ENCODE measurements around the gene SEC24A.
"Not testable (repeated sequence)": the region's sequence is repeated elsewhere in the genome, so short reads cannot be mapped to it uniquely, and the experiment has no call there.

Gene SEC24A

DNA sequence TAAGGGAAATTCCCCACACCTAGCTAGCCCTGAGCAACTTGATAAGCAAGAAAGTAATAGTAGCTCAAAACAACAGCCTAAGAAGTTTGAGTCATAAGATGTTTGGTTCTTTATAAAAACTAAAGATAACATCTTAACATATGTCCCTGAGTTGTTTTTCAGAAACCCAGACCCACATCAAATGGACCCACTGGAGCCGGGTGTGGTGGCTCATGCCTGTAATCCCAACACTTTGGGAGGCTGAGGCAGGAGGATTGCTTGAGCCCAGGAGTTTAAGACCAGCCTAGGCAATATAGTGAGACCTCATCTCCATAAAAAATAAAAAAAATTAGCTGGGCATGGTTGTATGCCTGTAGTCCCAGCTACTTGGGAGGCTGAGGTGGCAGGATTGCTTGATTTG, 13.2 kb upstream of the SEC24A start:
- not testable (repeated sequence) for H3K9me3 Mint-ChIP-seq; H3K4me3 Mint-ChIP-seq; DNase-seq (ENCODE audit: low spot score in 2 of 2); ATAC-seq; H3K27ac Mint-ChIP-seq; H3K36me3 Mint-ChIP-seq
- peaks cover 17% of the 10 kb centered on the region for H3K4me1 Mint-ChIP-seq

DNA sequence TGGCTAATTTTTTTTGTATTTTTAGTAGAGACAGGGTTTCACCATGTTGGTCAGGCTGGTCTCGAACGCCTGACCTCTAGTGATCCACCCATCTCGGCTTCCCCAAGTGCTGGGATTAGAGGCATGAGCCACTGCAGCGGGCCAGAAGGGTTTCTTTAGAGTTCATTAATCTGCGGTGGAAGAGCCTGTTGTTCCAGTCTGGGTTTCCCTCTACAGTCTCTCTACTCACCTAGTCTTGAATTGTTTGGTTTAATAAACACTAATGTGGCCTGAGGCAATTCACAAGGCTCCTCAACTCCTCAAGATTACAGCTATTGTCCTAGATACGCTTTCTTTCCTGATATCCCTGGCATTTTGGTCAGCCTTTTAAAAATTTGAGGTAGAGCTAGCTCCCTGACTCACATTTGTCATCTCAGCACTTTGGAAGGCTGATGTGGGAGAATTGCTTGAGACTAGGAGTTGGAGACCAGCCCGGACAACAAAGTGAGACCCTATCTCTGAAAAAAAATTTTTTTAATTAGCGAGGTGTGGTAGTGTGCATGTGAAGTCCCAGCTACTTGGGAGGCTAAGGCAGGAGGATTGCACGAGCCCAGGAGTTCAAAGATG, 11.4 kb upstream of the SEC24A start:
- no peaks in the 10 kb centered on the region for H3K9me3 Mint-ChIP-seq
- peaks cover 6% of the 10 kb centered on the region for H3K4me1 Mint-ChIP-seq
- no peaks in the 10 kb centered on the region for H3K36me3 Mint-ChIP-seq
- no peak for ATAC-seq
- no peak overlapping the region for H3K4me3 Mint-ChIP-seq
- no peak overlapping the region for H3K27ac Mint-ChIP-seq
- DNase-seq (ENCODE audit: low spot score in 2 of 2): no peak

DNA sequence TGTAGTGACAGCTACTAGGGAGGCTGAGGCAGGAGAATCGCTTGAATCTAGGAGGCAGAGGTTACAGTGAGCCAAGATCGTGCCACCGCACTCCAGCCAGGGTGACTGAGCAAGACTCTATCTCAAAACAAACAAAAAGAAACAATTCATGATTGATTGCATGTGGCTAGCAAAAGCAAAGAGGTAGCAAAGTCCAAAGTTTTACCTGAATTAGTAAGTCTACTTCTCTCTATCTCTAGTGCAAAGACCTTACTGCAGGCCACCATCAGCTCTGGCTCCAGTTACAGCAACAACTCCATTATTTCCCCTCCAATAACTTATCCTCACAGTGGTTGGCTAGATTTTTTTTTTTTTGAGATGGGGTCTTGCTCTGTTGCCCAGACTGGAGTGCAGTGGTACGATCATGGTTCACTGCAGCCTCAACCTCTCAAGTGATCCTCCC, 9.8 kb upstream of the SEC24A start:
- Mint-ChIP-seq H3K27ac (no peak overlapping the region), H3K4me3 (no peak overlapping the region)

DNA sequence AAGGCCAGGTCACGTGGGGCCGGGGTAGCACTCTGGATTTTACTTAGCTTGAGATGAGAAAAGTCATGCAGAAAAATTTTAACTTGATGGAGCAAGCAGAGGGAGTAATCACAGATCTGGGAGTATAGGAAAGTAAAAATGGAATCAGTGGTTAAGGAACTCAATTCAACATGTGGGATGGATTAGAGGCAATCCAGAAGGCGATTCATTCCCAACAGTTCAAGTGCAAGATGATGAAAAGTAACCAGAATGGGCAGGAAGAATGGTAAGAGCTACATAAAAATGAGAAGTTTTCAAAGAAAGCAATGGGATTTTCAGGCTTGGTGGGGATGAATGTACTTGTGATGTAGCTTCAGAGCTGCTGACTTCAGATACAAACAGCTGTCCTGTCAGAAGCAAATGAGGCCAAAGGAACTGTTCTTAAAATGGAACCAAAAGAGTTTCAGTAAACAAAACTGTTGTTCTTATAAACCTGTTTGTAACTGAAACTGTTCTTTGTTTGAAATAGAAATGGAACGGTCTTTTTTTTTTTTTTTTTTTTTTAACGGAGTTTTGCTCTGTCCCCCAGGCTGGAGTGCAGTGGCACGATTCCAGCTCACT, 5.6 kb upstream of the SEC24A start:
- H3K27ac Mint-ChIP-seq: peak overlapping the region; percentile 2
- no peak for DNase-seq (ENCODE audit: low spot score in 2 of 2)
- H3K36me3 Mint-ChIP-seq: peaks cover 5% of the 10 kb centered on the region
- H3K4me1 Mint-ChIP-seq: peaks cover 6% of the 10 kb centered on the region
- H3K4me3 Mint-ChIP-seq: no peak overlapping the region
- no peaks in the 10 kb centered on the region for H3K9me3 Mint-ChIP-seq
- ATAC-seq: no peak

More for the DNA sequence above, 9.8 kb upstream of the SEC24A start:
- ATAC-seq (no peak), DNase-seq (ENCODE audit: low spot score in 2 of 2) (no peak)
- peaks cover 6% of the 10 kb centered on the region for H3K4me1 Mint-ChIP-seq
- no peaks in the 10 kb centered on the region for H3K9me3 Mint-ChIP-seq
- H3K36me3 Mint-ChIP-seq: no peaks in the 10 kb centered on the region

DNA sequence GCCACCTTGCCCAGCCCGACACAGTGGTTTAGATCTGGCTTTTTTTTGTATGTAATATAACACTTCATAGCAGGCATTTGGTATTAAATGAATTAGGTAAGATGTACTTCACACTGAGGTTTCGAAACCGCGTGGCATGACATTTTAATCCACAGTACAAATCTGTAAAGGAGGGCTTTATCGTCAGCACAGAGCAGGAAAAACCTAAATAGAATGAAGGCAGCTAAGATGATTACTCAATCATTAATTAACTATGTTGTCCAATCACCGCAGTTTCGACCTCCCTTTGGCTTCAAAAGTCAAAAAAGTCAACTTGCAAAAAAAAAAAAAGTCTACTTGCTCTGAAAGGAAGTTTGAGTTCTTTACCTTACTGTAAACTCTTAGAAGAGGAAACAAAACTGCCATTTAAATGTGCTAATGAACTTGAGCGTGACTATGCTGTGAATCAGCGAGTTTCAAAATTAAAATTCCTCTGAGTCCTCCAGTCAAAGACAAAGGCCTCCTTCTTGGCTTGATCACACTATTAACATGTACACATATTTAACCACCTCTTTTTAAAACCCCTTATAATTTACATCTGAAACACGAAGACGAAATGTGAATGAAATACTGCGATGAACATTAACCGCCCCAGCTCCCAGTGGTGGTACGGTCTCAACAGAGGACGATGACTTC, 698 bp upstream of the SEC24A start:
- ATAC-seq (peak; percentile 79), DNase-seq (ENCODE audit: low spot score in 2 of 2) (peak; percentile 5 to 67)
- Mint-ChIP-seq H3K27ac (peak overlapping the region; percentile 99), H3K4me3 (peak overlapping the region; percentile 79), H3K36me3 (peaks cover 53% of the 10 kb centered on the region), H3K9me3 (no peaks in the 10 kb centered on the region), H3K4me1 (peaks cover 11% of the 10 kb centered on the region)

DNA sequence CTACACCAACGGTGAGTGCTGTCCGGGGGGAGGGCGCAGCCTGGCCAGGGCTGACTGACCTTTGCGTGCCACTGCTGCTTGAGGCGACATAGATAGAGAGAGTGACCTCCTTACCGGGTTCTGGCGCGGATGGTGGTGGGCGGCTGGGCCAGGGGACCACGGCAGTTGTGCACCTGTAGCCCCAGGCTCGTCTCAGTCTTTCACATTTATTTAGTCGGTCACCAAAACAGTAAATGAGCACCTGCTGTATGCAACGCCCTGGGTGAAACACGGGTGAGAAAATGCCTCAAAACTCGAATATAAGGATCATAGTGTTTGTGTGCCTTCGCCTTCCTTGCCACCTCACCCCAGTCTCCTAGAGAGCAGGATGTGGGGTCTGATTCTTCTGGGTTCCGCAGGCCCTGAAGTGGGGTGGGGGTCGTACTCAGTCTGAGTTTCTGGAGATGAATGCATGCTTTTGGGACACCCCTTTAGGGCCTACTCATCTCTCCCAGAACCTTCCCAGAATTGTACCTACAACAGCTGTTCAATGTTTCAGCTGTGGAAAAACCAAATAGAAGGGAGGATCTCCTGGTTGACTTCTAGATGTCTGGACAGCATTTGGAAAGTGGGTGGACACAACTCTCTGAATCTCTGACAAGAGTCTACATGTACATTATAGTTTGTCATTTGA, 714 bp downstream of the SEC24A start:
- peaks cover 11% of the 10 kb centered on the region for H3K4me1 Mint-ChIP-seq
- H3K4me3 Mint-ChIP-seq: peak overlapping the region; percentile 79
- peak; percentile 1 for ATAC-seq
- no peaks in the 10 kb centered on the region for H3K9me3 Mint-ChIP-seq
- peak in 1 of 2 donors; percentile 52 for DNase-seq (ENCODE audit: low spot score in 2 of 2)
- peak overlapping the region; percentile 99 for H3K27ac Mint-ChIP-seq
- peaks cover 67% of the 10 kb centered on the region for H3K36me3 Mint-ChIP-seq

DNA sequence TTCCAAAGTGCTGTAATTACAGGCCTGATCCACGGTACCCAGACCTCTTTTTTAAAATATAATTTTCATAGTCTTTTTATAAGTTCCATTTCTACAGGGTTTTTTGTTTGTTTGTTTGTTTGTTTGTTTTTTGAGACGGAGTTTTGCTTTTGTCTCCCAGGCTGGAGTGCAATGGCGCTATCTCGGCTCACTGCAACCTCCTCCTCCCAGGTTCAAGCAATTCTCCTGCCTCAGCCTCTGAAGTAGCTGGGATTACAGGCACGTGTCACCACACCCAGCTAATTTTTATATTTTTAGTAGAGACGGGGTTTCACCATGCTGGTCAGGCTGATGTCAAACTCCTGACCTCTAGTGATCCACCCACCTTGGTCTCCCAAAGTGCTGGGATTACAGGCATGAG, 2.1 kb downstream of the SEC24A start:
- H3K9me3 Mint-ChIP-seq; ATAC-seq; DNase-seq (ENCODE audit: low spot score in 2 of 2): not testable (repeated sequence)
- Mint-ChIP-seq H3K36me3 (peaks cover 76% of the 10 kb centered on the region), H3K4me1 (peaks cover 13% of the 10 kb centered on the region), H3K27ac (peak overlapping the region; percentile 99), H3K4me3 (peak overlapping the region; percentile 79)

DNA sequence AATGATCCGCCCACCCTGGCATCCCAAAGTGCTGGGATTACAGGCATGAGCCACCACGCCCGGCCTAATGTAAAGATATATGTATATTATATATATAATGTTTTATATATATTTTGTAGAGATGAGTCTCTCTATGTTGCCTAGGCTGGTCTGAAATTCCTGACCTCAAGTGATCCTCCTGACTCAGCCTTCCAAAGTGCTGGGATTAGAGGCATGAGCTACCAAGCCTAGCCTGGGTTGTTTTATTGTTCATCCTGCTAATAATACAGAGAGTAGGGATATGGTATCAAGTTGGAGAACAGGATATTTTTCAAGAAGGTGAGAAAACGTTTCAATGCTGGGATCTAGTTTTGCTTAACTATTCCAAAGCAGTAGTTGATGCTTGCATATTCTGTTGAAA, 2.9 kb downstream of the SEC24A start:
- DNase-seq (ENCODE audit: low spot score in 2 of 2) (no peak), ATAC-seq (no peak)
- Mint-ChIP-seq H3K9me3 (no peaks in the 10 kb centered on the region), H3K4me3 (no peak overlapping the region), H3K4me1 (peaks cover 21% of the 10 kb centered on the region), H3K27ac (no peak overlapping the region), H3K36me3 (peaks cover 85% of the 10 kb centered on the region)

DNA sequence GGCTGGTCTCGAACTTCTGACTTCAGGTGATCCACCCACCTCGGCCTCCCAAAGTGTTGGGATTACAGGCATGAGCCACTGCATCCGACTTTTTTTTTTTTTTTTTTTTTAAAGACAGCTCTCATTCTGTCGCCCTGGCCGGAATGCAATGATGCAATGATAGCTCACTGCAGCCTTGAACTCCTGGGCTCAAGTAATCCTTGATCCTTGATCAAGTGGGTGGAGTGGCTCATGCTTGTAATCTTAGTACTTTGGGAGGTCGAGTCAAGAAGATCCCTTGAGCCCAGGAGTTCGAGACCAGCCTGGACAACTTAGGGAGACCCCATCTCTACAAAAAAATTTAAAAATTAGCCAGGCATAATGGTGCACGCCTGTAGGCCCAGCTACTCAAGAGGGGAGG, 8.1 kb downstream of the SEC24A start:
- Mint-ChIP-seq H3K9me3 (no peaks in the 10 kb centered on the region), H3K4me1 (peaks cover 30% of the 10 kb centered on the region), H3K27ac (no peak overlapping the region), H3K4me3 (no peak overlapping the region), H3K36me3 (peaks cover 94% of the 10 kb centered on the region)
- no peak for ATAC-seq
- DNase-seq (ENCODE audit: low spot score in 2 of 2): no peak

DNA sequence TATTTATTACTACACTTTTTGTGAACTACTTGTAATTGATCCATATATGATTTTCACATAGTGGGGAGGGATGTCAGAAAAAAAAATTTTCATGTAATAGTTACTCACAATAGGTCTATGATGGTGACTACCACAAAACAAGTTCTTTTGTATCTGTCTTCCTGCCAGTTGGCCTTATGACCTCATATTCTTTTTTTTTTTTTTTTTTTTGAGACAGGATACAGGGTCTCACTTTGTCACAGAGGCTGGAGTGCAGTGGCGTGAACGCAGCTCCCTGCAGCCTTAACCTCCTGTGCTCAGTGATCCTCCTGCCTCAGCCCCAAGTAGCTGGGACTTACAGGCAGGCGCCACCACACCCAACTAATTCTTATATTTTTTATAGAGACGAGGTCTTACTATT, 10.9 kb downstream of the SEC24A start:
- H3K9me3 Mint-ChIP-seq: no peaks in the 10 kb centered on the region
- peaks cover 30% of the 10 kb centered on the region for H3K4me1 Mint-ChIP-seq
- H3K4me3 Mint-ChIP-seq: no peak overlapping the region
- H3K36me3 Mint-ChIP-seq: peaks cover 94% of the 10 kb centered on the region
- H3K27ac Mint-ChIP-seq: no peak overlapping the region
- DNase-seq (ENCODE audit: low spot score in 2 of 2) (no peak), ATAC-seq (peak; percentile 43)

DNA sequence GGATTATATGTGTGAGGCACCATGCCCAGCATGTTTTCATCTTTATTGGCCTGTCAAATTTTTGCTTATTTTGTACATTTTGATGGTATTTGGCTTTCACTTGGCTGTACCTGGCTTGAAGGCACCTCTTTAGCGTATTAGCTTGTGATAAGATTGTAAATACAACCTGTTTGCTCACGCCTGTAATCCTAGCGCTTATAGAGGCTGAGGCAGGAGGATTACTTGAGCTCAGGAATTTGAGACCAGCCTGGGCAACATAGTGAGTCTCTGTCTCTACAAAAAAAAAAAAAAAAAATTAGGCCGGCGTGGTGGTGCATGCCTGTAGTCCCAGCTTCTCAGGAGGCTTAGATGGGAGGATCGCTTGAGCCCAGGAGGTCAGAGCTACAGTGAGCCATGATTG, 11.3 kb downstream of the SEC24A start:
- Mint-ChIP-seq H3K4me1 (peaks cover 30% of the 10 kb centered on the region), H3K36me3 (peaks cover 94% of the 10 kb centered on the region), H3K27ac (no peak overlapping the region), H3K9me3 (no peaks in the 10 kb centered on the region), H3K4me3 (no peak overlapping the region)
- ATAC-seq: no peak
- DNase-seq (ENCODE audit: low spot score in 2 of 2): no peak

DNA sequence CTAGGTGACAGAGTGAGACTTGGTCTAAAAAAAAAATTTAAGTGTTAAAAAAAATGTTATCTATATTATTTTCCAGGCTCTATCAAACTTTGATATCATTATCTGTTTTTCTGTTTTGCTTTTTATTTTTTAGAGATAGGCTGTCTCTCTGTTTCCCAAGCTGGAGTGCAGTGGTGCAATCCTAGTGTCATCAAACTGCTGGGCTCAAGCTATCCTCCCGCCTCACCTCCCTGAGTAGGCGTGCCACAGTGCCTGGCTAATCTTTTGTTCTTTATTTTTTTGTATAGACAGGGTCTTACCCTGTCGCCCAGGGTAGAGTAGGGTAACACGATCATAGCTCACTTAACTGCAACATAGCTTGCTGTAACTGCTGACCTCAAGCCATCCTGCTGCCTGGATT, 14.4 kb downstream of the SEC24A start:
- no peak for ATAC-seq
- Mint-ChIP-seq H3K36me3 (peaks cover 98% of the 10 kb centered on the region), H3K4me3 (no peak overlapping the region)

DNA sequence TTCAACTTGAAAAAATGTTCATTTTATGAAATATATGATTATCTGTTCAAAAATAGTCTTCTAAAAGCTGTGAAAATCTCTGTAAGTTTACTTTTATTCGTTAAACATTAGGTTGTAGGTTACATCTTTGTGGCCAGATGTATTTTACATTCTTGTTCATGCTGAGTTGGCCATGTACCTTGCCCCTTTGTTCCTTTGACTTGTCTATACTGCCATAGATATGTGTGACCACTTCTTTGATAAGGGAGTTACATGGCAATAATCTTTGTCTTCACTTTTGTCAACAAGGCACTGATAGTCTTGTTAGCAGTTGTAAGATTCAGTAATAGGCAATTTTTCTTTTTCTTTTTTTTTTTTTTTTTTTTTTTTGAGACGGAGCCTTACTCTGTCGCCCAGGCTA, 15.9 kb downstream of the SEC24A start:
- Mint-ChIP-seq H3K36me3 (peaks cover 100% of the 10 kb centered on the region), H3K4me3 (no peak overlapping the region), H3K27ac (no peak overlapping the region), H3K4me1 (peaks cover 18% of the 10 kb centered on the region), H3K9me3 (no peaks in the 10 kb centered on the region)
- ATAC-seq (no peak), DNase-seq (ENCODE audit: low spot score in 2 of 2) (no peak)

More for the DNA sequence above, 14.4 kb downstream of the SEC24A start:
- H3K27ac Mint-ChIP-seq: no peak overlapping the region
- DNase-seq (ENCODE audit: low spot score in 2 of 2): no peak
- H3K9me3 Mint-ChIP-seq: no peaks in the 10 kb centered on the region
- peaks cover 25% of the 10 kb centered on the region for H3K4me1 Mint-ChIP-seq

DNA sequence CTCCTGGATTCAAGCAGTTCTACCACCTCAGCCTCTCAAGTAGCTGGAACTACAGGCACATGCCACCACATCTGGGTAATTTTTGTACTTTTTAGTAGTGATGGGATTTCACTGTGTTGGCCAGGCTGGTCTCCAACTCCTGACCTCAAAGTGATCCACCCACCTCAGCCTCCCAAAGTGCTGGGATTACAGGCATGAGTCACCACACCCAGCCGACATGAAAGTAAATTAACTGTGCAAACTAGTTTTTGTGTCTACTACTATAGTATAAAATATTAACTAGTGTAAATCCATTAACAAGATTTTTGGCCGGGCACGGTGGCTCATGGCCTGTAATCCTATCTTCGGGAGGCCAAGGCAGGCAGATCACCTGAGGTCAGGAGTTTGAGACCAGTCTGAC, 25.0 kb downstream of the SEC24A start:
- H3K9me3 Mint-ChIP-seq; H3K27ac Mint-ChIP-seq; ATAC-seq; H3K4me1 Mint-ChIP-seq; DNase-seq (ENCODE audit: low spot score in 2 of 2); H3K4me3 Mint-ChIP-seq: not testable (repeated sequence)
- H3K36me3 Mint-ChIP-seq: peaks cover 100% of the 10 kb centered on the region

DNA sequence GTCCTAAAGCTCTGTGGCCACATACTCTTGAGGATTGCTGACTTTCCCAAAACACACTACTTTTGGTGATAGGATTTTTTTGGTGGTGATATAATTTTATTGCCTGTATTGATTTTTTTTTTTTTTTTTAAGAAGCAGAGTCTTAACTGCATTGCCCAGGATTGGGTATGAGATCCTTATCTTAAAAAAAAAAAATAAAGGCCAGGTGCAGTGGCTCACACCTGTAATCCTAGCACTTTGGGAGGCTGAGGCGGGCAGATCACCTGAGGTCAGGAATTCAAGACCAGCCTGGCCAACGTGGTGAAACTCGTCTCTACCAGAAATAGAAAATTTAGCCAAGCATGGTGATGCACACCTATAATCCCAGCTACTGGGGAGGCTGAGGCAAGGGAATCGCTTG, 28.8 kb downstream of the SEC24A start:
- H3K9me3 Mint-ChIP-seq; H3K4me1 Mint-ChIP-seq; DNase-seq (ENCODE audit: low spot score in 2 of 2); H3K4me3 Mint-ChIP-seq; ATAC-seq; H3K27ac Mint-ChIP-seq: not testable (repeated sequence)
- H3K36me3 Mint-ChIP-seq: peaks cover 100% of the 10 kb centered on the region
